Tibial nerve (tissue), 4 donors: Measurements from ENCODE around the gene RBM34. TPM values are rescaled to one million over a fixed set of nuclear protein-coding genes. Genes with fewer than 3 reads are reported as not detected.

Source experiments
- DNase-seq, 2 donors: peaks; one replicate each; pipeline ENCODE4 v3.0.0-alpha.2; 2019; ENCODE audit warnings: low spot score in 2 of 2
- H3K27ac ChIP-seq, 4 donors: fragments of 200-600 bp; sonication (generic) in 3 of 4; one replicate each; pipeline ENCODE4 v1.5.1; 2017 to 2019; ENCODE audit warnings: mild to moderate bottlenecking in 1 of 4
- H3K27me3 ChIP-seq, 2 donors: fragments of 200-600 bp; sonication (generic) in 1 of 2; one replicate each; pipeline versions ENCODE4 v1.5.1 to v1.6.0; 2017 to 2019
- H3K36me3 ChIP-seq, 3 donors: fragments of 200-600 bp; sonication (generic); one replicate each; pipeline ENCODE4 v1.5.1; 2018 to 2019
- H3K4me1 ChIP-seq, 4 donors: fragments of 200-600 bp; sonication (generic) in 3 of 4; one replicate each; pipeline ENCODE4 v1.5.1; 2017 to 2019
- H3K4me3 ChIP-seq, 4 donors: fragments of 200-600 bp; sonication (generic) in 3 of 4; one replicate each; pipeline ENCODE4 v1.5.1; 2017 to 2019; ENCODE audit warnings: mild to moderate bottlenecking in 1 of 4, moderate library complexity in 1 of 4
- H3K9me3 ChIP-seq, 4 donors: fragments of 200-600 bp; sonication (generic) in 3 of 4; one replicate each; pipeline ENCODE4 v1.5.1; 2017 to 2019
- EP300 ChIP-seq, 2 donors: sonication (generic); formaldehyde crosslinking; IDR thresholded peaks; one replicate each; pipeline ENCODE4 v1.6.1; 2017; ENCODE audit warnings: antibody characterized with exemption in 2 of 2, mild to moderate bottlenecking in 1 of 2
- POLR2A ChIP-seq, 2 donors: fragments of 450-650 bp; IDR thresholded peaks; one replicate each; pipeline ENCODE4 v1.6.1; 2017; ENCODE audit warnings: antibody characterized with exemption in 2 of 2, mild to moderate bottlenecking in 2 of 2, moderate library complexity in 2 of 2
- WGBS, 2 donors: methylation state at CpG; one replicate each; pipeline ENCODE4 v1.1.5; 2018; 5-methylcytosine and 5-hydroxymethylcytosine counted together
- total RNA-seq, 4 donors: library from RNA; depleted of rRNA; stranded (reverse); fragments of >200 nt; gene quantifications; one replicate each; pipeline ENCODE4 v1.1.0, GENCODE V29; 2016
- TF ChIP-seq, protein P1 (sequence below), 5 experiments: fragments of 200-600 bp in 3 of 5; fragments of 450-650 bp in 2 of 5; sonication (generic) in 3 of 5; IDR thresholded peaks; one replicate each; pipeline ENCODE4 v1.5.1; 2016 to 2019; ENCODE audit warnings: antibody characterized with exemption in 5 of 5, mild to moderate bottlenecking in 3 of 5, moderate library complexity in 2 of 5

Gene RBM34, protein sequence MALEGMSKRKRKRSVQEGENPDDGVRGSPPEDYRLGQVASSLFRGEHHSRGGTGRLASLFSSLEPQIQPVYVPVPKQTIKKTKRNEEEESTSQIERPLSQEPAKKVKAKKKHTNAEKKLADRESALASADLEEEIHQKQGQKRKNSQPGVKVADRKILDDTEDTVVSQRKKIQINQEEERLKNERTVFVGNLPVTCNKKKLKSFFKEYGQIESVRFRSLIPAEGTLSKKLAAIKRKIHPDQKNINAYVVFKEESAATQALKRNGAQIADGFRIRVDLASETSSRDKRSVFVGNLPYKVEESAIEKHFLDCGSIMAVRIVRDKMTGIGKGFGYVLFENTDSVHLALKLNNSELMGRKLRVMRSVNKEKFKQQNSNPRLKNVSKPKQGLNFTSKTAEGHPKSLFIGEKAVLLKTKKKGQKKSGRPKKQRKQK
- total RNA-seq = 10 to 100 TPM; 47.4 to 92.5 (median 51.2) TPM

DNA sequence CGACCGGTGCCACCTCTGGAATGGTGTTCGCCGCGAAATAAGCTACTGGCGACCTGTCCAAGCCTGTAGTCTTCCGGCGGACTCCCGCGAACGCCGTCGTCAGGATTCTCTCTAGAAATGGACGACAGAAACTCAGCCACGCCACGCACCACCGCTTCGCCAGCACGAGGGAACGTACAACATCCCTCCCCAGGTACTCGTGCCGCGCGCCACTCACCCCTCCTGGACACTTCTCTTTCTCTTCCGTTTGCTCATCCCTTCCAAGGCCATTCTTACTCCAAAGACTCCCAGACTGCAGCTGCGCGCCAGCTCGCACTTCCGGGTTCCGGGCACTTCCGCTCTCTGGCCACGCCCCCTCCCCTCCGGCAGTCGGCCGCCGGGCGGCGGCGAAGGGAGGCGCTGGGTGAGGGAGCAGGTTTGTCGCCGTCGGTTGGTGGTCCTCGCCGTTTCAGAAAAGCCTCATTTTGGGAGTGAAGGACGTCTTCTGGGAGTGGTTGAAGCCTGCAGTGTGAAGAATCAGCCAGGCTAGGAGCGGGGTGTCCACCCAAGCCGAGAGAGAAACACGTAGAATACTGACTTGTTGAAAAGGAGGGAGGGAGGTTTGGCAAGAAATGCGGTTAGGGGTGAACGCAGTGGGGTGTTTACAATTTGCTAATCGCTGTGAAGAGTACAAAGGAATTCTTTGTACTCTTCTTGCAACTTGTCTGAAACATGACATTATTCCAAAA lies at the start of gene RBM34:
TSS of gene RBM34 (minus strand) at position 294 of the 728 bp plus-strand sequence. CDS start at position 270, 24 bp downstream.
- H3K4me1 ChIP-seq = peaks cover 0 to 40% (median 6%) of the 10 kb centered on the region in 4 donors
- peak; percentile 83 to 89 for DNase-seq
- H3K9me3 ChIP-seq = no peaks in the 10 kb centered on the region
- peak within 1 kb of the TSS; percentile 69 to 89 (median 72) for H3K4me3 ChIP-seq
- peaks cover 0 to 29% (median 0%) of the 10 kb centered on the region in 3 donors for H3K36me3 ChIP-seq
- peak within 1 kb of the TSS; percentile 54 to 93 (median 90) for H3K27ac ChIP-seq
- H3K27me3 ChIP-seq = no peaks in the 10 kb centered on the region
- TF ChIP-seq POLR2A (IDR thresholded peaks at IDR 0.05) = peak; percentile 99 to 100
- TF ChIP-seq, protein P1, sequence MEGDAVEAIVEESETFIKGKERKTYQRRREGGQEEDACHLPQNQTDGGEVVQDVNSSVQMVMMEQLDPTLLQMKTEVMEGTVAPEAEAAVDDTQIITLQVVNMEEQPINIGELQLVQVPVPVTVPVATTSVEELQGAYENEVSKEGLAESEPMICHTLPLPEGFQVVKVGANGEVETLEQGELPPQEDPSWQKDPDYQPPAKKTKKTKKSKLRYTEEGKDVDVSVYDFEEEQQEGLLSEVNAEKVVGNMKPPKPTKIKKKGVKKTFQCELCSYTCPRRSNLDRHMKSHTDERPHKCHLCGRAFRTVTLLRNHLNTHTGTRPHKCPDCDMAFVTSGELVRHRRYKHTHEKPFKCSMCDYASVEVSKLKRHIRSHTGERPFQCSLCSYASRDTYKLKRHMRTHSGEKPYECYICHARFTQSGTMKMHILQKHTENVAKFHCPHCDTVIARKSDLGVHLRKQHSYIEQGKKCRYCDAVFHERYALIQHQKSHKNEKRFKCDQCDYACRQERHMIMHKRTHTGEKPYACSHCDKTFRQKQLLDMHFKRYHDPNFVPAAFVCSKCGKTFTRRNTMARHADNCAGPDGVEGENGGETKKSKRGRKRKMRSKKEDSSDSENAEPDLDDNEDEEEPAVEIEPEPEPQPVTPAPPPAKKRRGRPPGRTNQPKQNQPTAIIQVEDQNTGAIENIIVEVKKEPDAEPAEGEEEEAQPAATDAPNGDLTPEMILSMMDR (IDR thresholded peaks at IDR 0.05) = peak in 3 of 5 experiments; percentile 36 to 76 (median 74)
- TF ChIP-seq EP300 (IDR thresholded peaks at IDR 0.05) = peak in 1 of 2 donors; percentile 99
- 0% methylated on average over 52 of the region's 52 CpGs for WGBS, 2 donors

DNA sequence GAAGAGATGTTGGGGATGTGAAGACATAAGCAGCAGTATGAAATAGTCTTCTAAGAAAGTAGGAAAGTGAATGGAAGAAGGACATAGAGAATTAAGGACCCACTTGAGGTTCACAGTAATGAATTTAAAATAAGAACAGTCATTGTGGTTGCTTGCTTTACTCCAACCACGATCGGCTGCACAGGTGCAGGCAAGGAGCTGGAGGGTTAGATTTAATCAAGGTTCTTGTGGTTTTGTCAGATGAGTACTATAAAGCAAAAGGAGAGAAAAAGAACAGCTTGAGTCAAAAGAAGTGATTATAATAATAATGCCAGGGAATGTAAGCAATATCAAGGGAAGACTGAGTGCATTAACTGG lies 46.1 kb upstream of the RBM34 start:
- H3K27me3 ChIP-seq = no peaks in the 10 kb centered on the region
- peaks cover 0 to 66% (median 5%) of the 10 kb centered on the region in 3 donors for H3K36me3 ChIP-seq
- no peak for TF ChIP-seq EP300 (IDR thresholded peaks at IDR 0.05)
- TF ChIP-seq POLR2A (IDR thresholded peaks at IDR 0.05) = no peak
- TF ChIP-seq, protein P1 (IDR thresholded peaks at IDR 0.05) = no peak
- no peaks in the 10 kb centered on the region for H3K9me3 ChIP-seq
- H3K4me1 ChIP-seq = no peaks in the 10 kb centered on the region
- H3K27ac ChIP-seq = no peak overlapping the region
- no peak for DNase-seq
- 66 to 91% methylated on average over 2 of the region's 2 CpGs for WGBS, 2 donors
- H3K4me3 ChIP-seq = no peak overlapping the region

DNA sequence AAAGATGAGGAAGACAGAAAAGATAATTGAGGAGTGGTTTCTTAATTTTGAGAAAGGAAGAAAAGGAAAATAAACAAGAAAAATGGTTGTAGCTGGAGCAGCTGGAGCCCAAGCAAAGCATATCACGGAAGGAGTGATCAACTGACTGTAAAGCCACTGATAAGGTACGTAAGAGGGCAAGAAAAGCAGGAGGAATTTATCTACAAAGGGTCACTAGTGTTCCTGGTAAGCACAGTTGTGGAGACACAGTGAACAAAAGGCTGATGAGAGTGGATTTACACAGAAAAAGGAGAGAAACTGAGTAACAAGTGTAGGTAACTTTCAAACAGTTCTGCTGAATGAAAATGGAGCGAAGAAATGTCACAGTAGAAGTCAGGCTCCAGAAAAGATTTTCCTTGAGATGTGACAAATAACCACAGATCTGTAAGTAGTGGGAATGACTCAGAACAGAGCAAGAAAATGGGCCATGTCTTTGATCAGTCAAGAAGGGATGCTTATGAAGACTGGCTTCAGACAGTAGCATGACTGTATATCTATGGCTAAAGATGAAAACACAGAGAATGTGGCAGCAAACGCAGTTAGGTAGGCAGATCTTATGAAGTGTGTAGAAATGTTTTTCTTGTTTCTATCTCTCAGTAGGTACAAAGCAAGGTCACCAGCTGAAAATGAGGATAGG lies 45.6 kb upstream of the RBM34 start:
- H3K4me3 ChIP-seq = no peak overlapping the region
- 91 to 92% methylated on average over 4 of the region's 4 CpGs for WGBS, 2 donors
- no peaks in the 10 kb centered on the region for H3K4me1 ChIP-seq
- H3K27ac ChIP-seq = no peak overlapping the region
- no peaks in the 10 kb centered on the region for H3K9me3 ChIP-seq
- no peak for DNase-seq
- H3K27me3 ChIP-seq = no peaks in the 10 kb centered on the region
- TF ChIP-seq POLR2A (IDR thresholded peaks at IDR 0.05) (no peak), EP300 (IDR thresholded peaks at IDR 0.05) (no peak)
- TF ChIP-seq, protein P1 (IDR thresholded peaks at IDR 0.05) = no peak
- peaks cover 0 to 61% (median 5%) of the 10 kb centered on the region in 3 donors for H3K36me3 ChIP-seq

DNA sequence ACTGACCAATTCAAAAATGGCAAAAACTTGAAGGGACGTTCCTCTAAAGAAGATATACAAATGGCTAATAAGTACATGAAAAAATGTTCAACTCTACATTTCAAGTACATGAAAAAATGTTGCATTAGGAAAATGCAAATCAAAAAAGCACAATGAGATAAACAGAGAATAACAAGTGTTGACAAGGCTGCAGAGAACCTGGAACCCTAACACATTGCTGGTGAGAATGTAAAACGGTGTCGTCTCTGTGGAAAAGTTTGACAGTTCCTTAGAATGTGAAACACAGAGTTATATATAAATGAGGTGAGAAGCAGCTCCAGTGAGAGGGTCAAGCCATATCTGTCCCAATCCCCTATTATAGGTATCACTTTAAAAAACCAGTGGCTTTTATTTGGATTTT lies 44.6 kb upstream of the RBM34 start:
- H3K4me3 ChIP-seq = no peak overlapping the region
- H3K9me3 ChIP-seq = no peaks in the 10 kb centered on the region
- no peaks in the 10 kb centered on the region for H3K4me1 ChIP-seq
- TF ChIP-seq EP300 (IDR thresholded peaks at IDR 0.05) (no peak), POLR2A (IDR thresholded peaks at IDR 0.05) (no peak)
- TF ChIP-seq, protein P1 (IDR thresholded peaks at IDR 0.05) = no peak
- DNase-seq = no peak
- WGBS, 2 donors = 95 to 97% methylated on average over 3 of the region's 3 CpGs
- H3K27me3 ChIP-seq = no peaks in the 10 kb centered on the region
- H3K27ac ChIP-seq = no peak overlapping the region
- peaks cover 0 to 52% (median 0%) of the 10 kb centered on the region in 3 donors for H3K36me3 ChIP-seq
